Activated CD4-positive, alpha-beta T cell treated with anti-CD3 and anti-CD28 coated beads, Interleukin-10, Interleukin-2, amounts not matched to agents 100 ng/mL and 50 ng/mL, durations not matched to agents 16 hours and 8 hours (primary cell): ENCODE measurements around the gene RPL34.

Experiments used
- DNase-seq: peaks from one replicate; pipeline ENCODE4 v3.0.0-alpha.2; 2020

RPL34 gene

GRCh38 chr4:108624263-108625056, 4.1 kb downstream of the RPL34 start:
- no peak for DNase-seq

- DNase-seq = no peak
These were observed 5.7 kb downstream of the RPL34 start for GRCh38 chr4:108626056-108626455.

GRCh38 chr4:108628411-108628810, 8.0 kb downstream of the RPL34 start:
- DNase-seq = no peak

- DNase-seq = no peak
These were observed 14.8 kb downstream of the RPL34 start for GRCh38 chr4:108635070-108635655.

GRCh38 chr4:108636246-108636645, 15.9 kb downstream of the RPL34 start:
- no peak for DNase-seq

- DNase-seq = no peak
These were observed 17.5 kb downstream of the RPL34 start for GRCh38 chr4:108637856-108638255.

GRCh38 chr4:108644237-108644636, 23.9 kb downstream of the RPL34 start:
- no peak for DNase-seq

GRCh38 chr4:108646706-108647105, 26.3 kb downstream of the RPL34 start:
- no peak for DNase-seq

- no peak for DNase-seq
These were observed 29.5 kb downstream of the RPL34 start for GRCh38 chr4:108649863-108650211.

GRCh38 chr4:108650212-108651013, 30.0 kb downstream of the RPL34 start, which contains the start of gene OSTC:
Gene OSTC, plus strand, starts transcription at chr4:108650599. Its CDS starts 57 bp downstream, at chr4:108650656.
- DNase-seq = peak; percentile 93

- DNase-seq = peak; percentile 29
These were observed 30.8 kb downstream of the RPL34 start for GRCh38 chr4:108651014-108651791.

GRCh38 chr4:108662629-108663028, 42.3 kb downstream of the RPL34 start:
- DNase-seq = no peak

- no peak for DNase-seq
These were observed 54.1 kb downstream of the RPL34 start for GRCh38 chr4:108674356-108674977.
